Liver (tissue), 9 donors: Measurements from ENCODE around the gene GPD1. TPM values are rescaled to one million over a fixed set of nuclear protein-coding genes. Genes with fewer than 3 reads are reported as not detected.
"Not testable (repeated sequence)": the region's sequence is repeated elsewhere in the genome, so short reads cannot be mapped to it uniquely, and the experiment has no call there.

Experiments used
- DNase-seq: peaks from one replicate; pipeline ENCODE4 v3.0.0-alpha.2; 2017; ENCODE audit warnings: low spot score
- H3K27ac ChIP-seq, 2 donors: one replicate each; pipeline ENCODE4 v1.7.0; 2013; ENCODE audit warnings: inconsistent platforms in 2 of 2, low read length in 2 of 2, control low read depth in 1 of 2, low read depth in 1 of 2, mild to moderate bottlenecking in 1 of 2
- H3K27me3 ChIP-seq, 4 donors: one replicate each; pipeline versions ENCODE4 v1.6.1 to v1.7.0; 2013; ENCODE audit warnings: low read length in 3 of 4, inconsistent platforms in 1 of 4, mild to moderate bottlenecking in 1 of 4, moderate library complexity in 1 of 4; ENCODE audit not compliant: control insufficient read depth in 4 of 4, insufficient read depth in 4 of 4
- H3K36me3 ChIP-seq, 4 donors: one replicate each; pipeline versions ENCODE4 v1.6.1 to v1.7.0; 2013; ENCODE audit warnings: low read length in 3 of 4, mild to moderate bottlenecking in 3 of 4, low read depth in 1 of 4, moderate library complexity in 1 of 4; ENCODE audit not compliant: control insufficient read depth in 4 of 4, insufficient read depth in 3 of 4
- H3K4me1 ChIP-seq, 4 donors: one replicate each; pipeline versions ENCODE4 v1.6.1 to v1.7.0; 2013; ENCODE audit warnings: low read length in 3 of 4, mild to moderate bottlenecking in 3 of 4, moderate library complexity in 1 of 4; ENCODE audit not compliant: control insufficient read depth in 4 of 4, insufficient read depth in 4 of 4
- H3K4me3 ChIP-seq, 3 donors: one replicate each; pipeline versions ENCODE4 v1.6.1 to v1.7.0; 2013; ENCODE audit warnings: low read length in 3 of 3, control low read depth in 1 of 3, low read depth in 1 of 3, mild to moderate bottlenecking in 1 of 3
- H3K9ac ChIP-seq, 2 donors: one replicate each; pipeline ENCODE4 v1.7.0; 2013; ENCODE audit warnings: low read length in 2 of 2, mild to moderate bottlenecking in 2 of 2, moderate library complexity in 2 of 2, control low read depth in 1 of 2, low read depth in 1 of 2
- H3K9me3 ChIP-seq, 4 donors: one replicate each; pipeline versions ENCODE4 v1.6.1 to v1.7.0; 2013; ENCODE audit warnings: low read length in 3 of 4; ENCODE audit not compliant: control insufficient read depth in 4 of 4
- ATF3 ChIP-seq: IDR thresholded peaks from 2 replicates; pipeline ENCODE4 v1.6.1; 2016; ENCODE audit warnings: antibody characterized with exemption
- CTCF ChIP-seq: fragments of 150-350 bp; IDR thresholded peaks from 2 replicates; pipeline ENCODE4 v1.5.1; 2017; ENCODE audit warnings: improper control_type of control experiment, low read depth, low read length; ENCODE audit not compliant: missing input control
- EGR1 ChIP-seq, 2 donors: IDR thresholded peaks; 2 replicates each; pipeline ENCODE4 v1.6.1; 2016 to 2018; ENCODE audit warnings: antibody characterized with exemption in 2 of 2, low read depth in 2 of 2
- FOXA1 ChIP-seq: IDR thresholded peaks from 2 replicates; pipeline ENCODE4 v1.6.1; 2016; ENCODE audit warnings: antibody characterized with exemption
- FOXA2 ChIP-seq: IDR thresholded peaks from 2 replicates; pipeline ENCODE4 v1.6.1; 2016; ENCODE audit warnings: antibody characterized with exemption
- GABPA ChIP-seq, 2 donors: IDR thresholded peaks in 1 of 2; conservative IDR thresholded peaks in 1 of 2; 2 replicates each; pipeline ENCODE4 v1.6.1; 2016; ENCODE audit warnings: antibody characterized with exemption in 2 of 2, mild to moderate bottlenecking in 1 of 2, moderate library complexity in 1 of 2
- HNF4A ChIP-seq, 2 donors: conservative IDR thresholded peaks; 2 replicates each; pipeline ENCODE4 v1.6.1; 2016; ENCODE audit warnings: antibody characterized with exemption in 2 of 2, mild to moderate bottlenecking in 2 of 2
- HNF4G ChIP-seq: IDR thresholded peaks from 2 replicates; pipeline ENCODE4 v1.6.1; 2016; ENCODE audit warnings: antibody characterized with exemption
- JUND ChIP-seq, 2 donors: IDR thresholded peaks; 2 replicates each; pipeline ENCODE4 v1.6.1; 2016; ENCODE audit warnings: antibody characterized with exemption in 2 of 2
- NR2F2 ChIP-seq: IDR thresholded peaks from 2 replicates; pipeline ENCODE4 v1.6.1; 2016; ENCODE audit warnings: antibody characterized with exemption
- RAD21 ChIP-seq, 2 donors: IDR thresholded peaks; 2 replicates each; pipeline ENCODE4 v1.6.1; 2016; ENCODE audit warnings: antibody characterized with exemption in 2 of 2, mild to moderate bottlenecking in 2 of 2
- REST ChIP-seq: IDR thresholded peaks from 2 replicates; pipeline ENCODE4 v1.6.1; 2016; ENCODE audit warnings: antibody characterized with exemption, mild to moderate bottlenecking
- RXRA ChIP-seq, 2 donors: IDR thresholded peaks; 2 replicates each; pipeline ENCODE4 v1.6.1; 2017 to 2018; ENCODE audit warnings: antibody characterized with exemption in 2 of 2, mild to moderate bottlenecking in 1 of 2
- SP1 ChIP-seq: IDR thresholded peaks from 2 replicates; pipeline ENCODE4 v1.6.1; 2018; ENCODE audit warnings: antibody characterized with exemption, mild to moderate bottlenecking
- YY1 ChIP-seq: IDR thresholded peaks from 2 replicates; pipeline ENCODE4 v1.6.1; 2016; ENCODE audit warnings: antibody characterized with exemption, mild to moderate bottlenecking
- ZBTB33 ChIP-seq: IDR thresholded peaks from 2 replicates; pipeline ENCODE4 v1.6.1; 2016; ENCODE audit warnings: antibody characterized with exemption
- WGBS: extraction: QIAGEN DNeasy Blood & Tissue Kit; methylation state at CpG from one replicate; pipeline ENCODE4 v1.1.7; 2013; 5-methylcytosine and 5-hydroxymethylcytosine counted together
- polyA plus RNA-seq, 2 donors: library from polyadenylated mRNA; stranded (reverse) in 1 of 2; unstranded in 1 of 2; fragments of 200-250 nt in 1 of 2; fragments of >200 nt in 1 of 2; fragmentation: Nextera tagmentation in 1 of 2; extraction: Ambion mirVana in 1 of 2; gene quantifications; one replicate each; pipeline versions ENCODE4 v1.2.1 to v1.2.3, GENCODE V29; 2013 to 2015
- total RNA-seq, 2 donors: library from RNA; depleted of rRNA; stranded (reverse); fragments of >200 nt; gene quantifications; one replicate each; pipeline ENCODE4 v1.2.3, GENCODE V29; 2014
- donor health status: healthy.
- donor health status: healthy.
- donor health status: healthy.
- donor health status: healthy.
- donor health status: healthy.

The GPD1 gene
- total and polyA plus RNA-seq, 4 donors, result 12.0 to 323 (median 85.6) TPM

- Histone ChIP-seq H3K27me3 (no peaks in the 10 kb centered on the region), H3K27ac (no peak overlapping the region), H3K4me3 (no peak overlapping the region), H3K9me3 (no peaks in the 10 kb centered on the region), H3K9ac (no peak overlapping the region), H3K4me1 (no peaks in the 10 kb centered on the region), H3K36me3 (no peaks in the 10 kb centered on the region)
- TF ChIP-seq ZBTB33 (no peak), JUND (IDR thresholded peaks at IDR 0.05) (no peak), YY1 (no peak)
- 82% methylated on average over 1 of the region's 1 CpG for WGBS
- no peak for DNase-seq
Measured at GRCh38 chr12:50151047-50151687, 47.4 kb downstream of the GPD1 start.

GRCh38 chr12:50154947-50155346 lies 51.1 kb downstream of the GPD1 start:
- not testable (repeated sequence) for H3K4me3 ChIP-seq, H3K4me1 ChIP-seq, H3K9ac ChIP-seq, H3K27ac ChIP-seq, H3K36me3 ChIP-seq, DNase-seq, H3K27me3 ChIP-seq, H3K9me3 ChIP-seq
- WGBS, result 94% methylated on average over 5 of the region's 5 CpGs

- no peak for TF ChIP-seq HNF4A (conservative IDR thresholded peaks at IDR 0.05)
- TF ChIP-seq GABPA (IDR thresholded peaks at IDR 0.05 in 1 of 2, conservative IDR thresholded peaks at IDR 0.05 in 1 of 2), result no peak
- TF ChIP-seq NR2F2, result no peak
- TF ChIP-seq JUND (IDR thresholded peaks at IDR 0.05), result no peak
- no peak for TF ChIP-seq RXRA (IDR thresholded peaks at IDR 0.05)
- no peak for TF ChIP-seq HNF4G
- no peak for TF ChIP-seq SP1
- no peak for TF ChIP-seq YY1
- no peak for TF ChIP-seq REST
- TF ChIP-seq CTCF, result no peak
- TF ChIP-seq FOXA1, result no peak
- TF ChIP-seq ZBTB33, result no peak
- TF ChIP-seq FOXA2, result no peak
- no peak for TF ChIP-seq EGR1 (IDR thresholded peaks at IDR 0.05; ENCODE audit: low read depth in 2 of 2)
- TF ChIP-seq RAD21 (IDR thresholded peaks at IDR 0.05), result no peak
- no peak for TF ChIP-seq ATF3
- no peak for DNase-seq
- no peaks in the 10 kb centered on the region for H3K27me3 ChIP-seq
Measured at GRCh38 chr12:50156641-50157040, 52.8 kb downstream of the GPD1 start.

More at GRCh38 chr12:50156641-50157040, 52.8 kb downstream of the GPD1 start:
- no peaks in the 10 kb centered on the region for H3K9me3 ChIP-seq
- H3K27ac ChIP-seq, result no peak overlapping the region
- H3K36me3 ChIP-seq, result no peaks in the 10 kb centered on the region
- H3K4me3 ChIP-seq, result no peak overlapping the region
- H3K4me1 ChIP-seq, result no peaks in the 10 kb centered on the region
- H3K9ac ChIP-seq, result no peak overlapping the region
